Mesodermal cell (in vitro differentiated cells): ENCODE measurements around the gene CPM.
"Not testable (repeated sequence)": the region's sequence is repeated elsewhere in the genome, so short reads cannot be mapped to it uniquely, and the experiment has no call there.

ENCODE experiments used
- H3K27ac ChIP-seq: 2 replicates; pipeline ENCODE4 v1.7.0; 2013; ENCODE audit warnings: mild to moderate bottlenecking, low read depth, low read length, moderate library complexity; ENCODE audit not compliant: severe bottlenecking
- H3K36me3 ChIP-seq: 2 replicates; pipeline ENCODE4 v1.7.1; 2013; ENCODE audit warnings: mild to moderate bottlenecking, low read length, moderate library complexity; ENCODE audit not compliant: control insufficient read depth, insufficient read depth
- H3K4me1 ChIP-seq: one replicate; pipeline ENCODE4 v1.7.1; 2013; ENCODE audit warnings: mild to moderate bottlenecking, low read length; ENCODE audit not compliant: insufficient read depth, control insufficient read depth, poor library complexity, severe bottlenecking
- H3K4me3 ChIP-seq: 2 replicates; pipeline ENCODE4 v1.7.0; 2013; ENCODE audit warnings: low read length, control low read depth, mild to moderate bottlenecking; ENCODE audit not compliant: insufficient read depth, poor library complexity, severe bottlenecking; ENCODE audit errors: extremely low read depth
- H3K9me3 ChIP-seq: 2 replicates; pipeline ENCODE4 v1.7.1; 2013; ENCODE audit warnings: mild to moderate bottlenecking, low read length, moderate library complexity; ENCODE audit not compliant: control insufficient read depth
- WGBS, 2 experiments: methylation state at CpG; one replicate each; pipeline ENCODE4 v1.1.5; 2013; ENCODE audit warnings: missing lambda C conversion rate in 2 of 2; ENCODE audit not compliant: insufficient coverage in 2 of 2; 5-methylcytosine and 5-hydroxymethylcytosine counted together

CPM gene

DNA sequence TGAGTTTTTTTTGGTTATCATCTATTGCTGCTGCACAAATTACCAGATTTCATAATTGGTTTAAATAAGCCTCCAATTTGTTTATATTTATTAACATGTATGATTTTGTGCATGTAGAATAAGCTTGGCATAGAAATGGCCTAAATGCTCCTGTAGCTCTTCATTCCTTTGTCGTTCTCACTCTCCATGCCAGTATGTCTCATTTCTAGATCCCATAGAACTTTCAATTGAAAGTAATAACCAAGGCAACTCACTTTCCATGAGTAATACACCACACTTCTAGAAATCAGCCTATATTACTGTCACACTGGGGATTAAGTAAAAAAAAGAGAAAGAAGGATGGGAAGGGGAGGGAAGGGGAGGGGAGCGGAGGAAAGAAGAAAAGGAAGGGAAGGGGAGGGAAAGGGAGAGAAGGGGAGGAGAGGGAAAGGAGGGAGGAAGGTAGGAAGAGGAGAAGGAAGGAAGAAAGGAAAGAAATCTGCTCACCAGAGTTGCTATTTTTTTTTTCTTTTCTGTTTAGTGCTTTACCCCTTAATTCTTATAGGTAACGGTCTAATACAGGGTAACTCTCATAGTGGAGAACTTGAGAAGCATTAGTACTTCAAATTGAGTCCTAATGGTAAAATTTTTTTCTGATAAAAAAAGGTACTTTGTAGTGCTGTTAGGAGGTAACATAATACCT is 79.4 kb downstream of the CPM start:
- H3K27ac ChIP-seq: no peak overlapping the region
- no peak overlapping the region for H3K4me3 ChIP-seq
- H3K4me1 ChIP-seq: no peaks in the 10 kb centered on the region
- H3K36me3 ChIP-seq: no peaks in the 10 kb centered on the region
- WGBS, 2 experiments: 100% methylated on average over 1 to 2 of the region's 3 CpGs
- H3K9me3 ChIP-seq: no peaks in the 10 kb centered on the region

- Histone ChIP-seq H3K9me3 (no peaks in the 10 kb centered on the region), H3K4me1 (no peaks in the 10 kb centered on the region), H3K27ac (no peak overlapping the region), H3K4me3 (no peak overlapping the region), H3K36me3 (no peaks in the 10 kb centered on the region)
- no CpG with 5 or more reads among the region's 2 CpGs for WGBS, 2 experiments
Measured at GRCh38 chr12:68851592-68852306, 81.2 kb downstream of the CPM start.

DNA sequence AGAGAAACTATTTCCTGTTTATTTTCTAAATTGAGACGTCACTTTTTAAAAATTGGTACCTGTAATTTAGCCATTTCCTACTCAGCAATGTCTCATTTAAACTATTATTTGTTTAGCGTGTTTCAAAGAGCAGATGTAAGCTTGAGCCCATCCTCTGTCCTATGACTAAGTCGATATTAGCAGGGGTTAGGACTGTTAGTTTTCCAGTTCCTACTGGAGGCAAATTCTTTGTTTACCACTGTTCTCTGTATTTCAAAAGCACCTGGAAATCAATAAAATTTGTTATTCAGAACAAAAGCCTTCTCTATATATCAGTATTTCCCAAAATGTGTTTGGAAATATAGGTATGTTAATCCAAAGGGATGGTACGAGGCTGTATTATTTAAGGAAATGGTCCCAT is 82.6 kb downstream of the CPM start:
- WGBS, 2 experiments: 92% methylated on average over 2 of the region's 4 CpGs; no CpG with 5 or more reads in 1 of the 2 experiments
- Histone ChIP-seq H3K27ac (no peak overlapping the region), H3K9me3 (no peaks in the 10 kb centered on the region), H3K4me3 (no peak overlapping the region), H3K4me1 (no peaks in the 10 kb centered on the region), H3K36me3 (no peaks in the 10 kb centered on the region)

DNA sequence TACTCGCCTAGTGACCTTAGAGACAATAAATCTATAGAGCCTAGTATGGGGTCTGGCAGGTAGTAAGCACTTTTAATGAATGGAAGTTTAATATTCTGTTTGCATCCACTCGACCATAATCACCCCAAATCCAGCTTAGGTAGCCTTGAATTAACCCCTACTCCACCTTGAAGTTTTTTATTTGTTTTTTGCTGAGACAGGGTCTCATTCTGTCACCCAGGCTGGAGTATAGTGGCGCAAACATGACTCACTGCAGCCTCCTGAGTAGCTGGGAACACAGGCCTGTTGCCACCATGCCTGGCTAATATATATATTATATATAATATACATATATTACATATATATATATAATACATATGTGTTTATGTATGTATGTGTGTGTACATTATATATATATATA is 86.2 kb downstream of the CPM start:
- Histone ChIP-seq H3K27ac (no peak overlapping the region), H3K4me3 (no peak overlapping the region), H3K36me3 (peaks cover 26% of the 10 kb centered on the region), H3K4me1 (no peaks in the 10 kb centered on the region), H3K9me3 (no peaks in the 10 kb centered on the region)
- WGBS, 2 experiments: 83% methylated on average over 1 of the region's 3 CpGs; no CpG with 5 or more reads in 1 of the 2 experiments

GRCh38 chr12:68844788-68845695 is 87.9 kb downstream of the CPM start:
- no peaks in the 10 kb centered on the region for H3K9me3 ChIP-seq
- WGBS, 2 experiments: 91 to 94% methylated on average over 10 to 13 of the region's 14 CpGs
- no peak overlapping the region for H3K27ac ChIP-seq
- H3K4me3 ChIP-seq: no peak overlapping the region
- peaks cover 44% of the 10 kb centered on the region for H3K36me3 ChIP-seq
- H3K4me1 ChIP-seq: no peaks in the 10 kb centered on the region

- 95 to 100% methylated on average over 3 of the region's 4 CpGs for WGBS, 2 experiments
- peaks cover 51% of the 10 kb centered on the region for H3K36me3 ChIP-seq
- H3K4me3 ChIP-seq: no peak overlapping the region
- no peaks in the 10 kb centered on the region for H3K4me1 ChIP-seq
- H3K9me3 ChIP-seq: no peaks in the 10 kb centered on the region
- no peak overlapping the region for H3K27ac ChIP-seq
Measured at GRCh38 chr12:68844318-68844745, 88.6 kb downstream of the CPM start.

DNA sequence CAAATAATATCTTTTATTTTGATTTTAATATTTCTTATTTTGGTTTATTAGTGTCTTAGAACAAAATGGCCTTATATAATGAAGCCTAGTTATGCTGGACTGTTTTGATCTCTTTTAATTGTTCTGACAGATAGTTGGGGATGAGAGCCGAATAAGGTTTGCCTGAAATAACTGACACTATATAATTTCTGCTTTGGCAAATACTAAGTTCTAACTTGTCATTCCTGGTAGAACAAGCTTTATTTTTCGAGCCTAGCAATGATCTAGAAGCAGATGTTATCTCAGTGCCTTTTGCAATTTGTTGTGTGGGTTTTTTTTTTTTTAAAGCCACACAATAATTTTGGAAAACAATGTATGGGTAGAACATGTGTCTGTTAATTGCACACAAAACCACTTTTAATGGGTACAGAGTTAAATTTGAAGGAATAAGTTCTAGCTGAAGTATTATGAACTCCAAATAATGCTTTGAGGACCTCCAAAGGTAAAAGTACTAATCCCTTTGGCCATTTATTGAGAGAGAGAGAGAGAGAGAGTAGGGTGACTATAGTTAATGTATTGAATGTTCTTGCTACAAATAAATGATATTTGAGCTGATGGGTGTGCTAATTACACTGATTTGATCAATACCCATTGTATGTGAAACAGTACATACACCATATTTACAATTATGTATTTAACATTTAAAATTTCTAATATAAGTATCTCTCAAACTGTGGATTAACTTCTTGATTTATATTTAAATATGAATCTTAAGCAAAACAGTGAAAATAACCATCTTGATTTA is 90.0 kb downstream of the CPM start:
- Histone ChIP-seq H3K36me3 (peaks cover 63% of the 10 kb centered on the region), H3K9me3 (no peaks in the 10 kb centered on the region), H3K27ac (no peak overlapping the region), H3K4me1 (no peaks in the 10 kb centered on the region), H3K4me3 (no peak overlapping the region)
- WGBS, 2 experiments: no CpG with 5 or more reads among the region's 2 CpGs

DNA sequence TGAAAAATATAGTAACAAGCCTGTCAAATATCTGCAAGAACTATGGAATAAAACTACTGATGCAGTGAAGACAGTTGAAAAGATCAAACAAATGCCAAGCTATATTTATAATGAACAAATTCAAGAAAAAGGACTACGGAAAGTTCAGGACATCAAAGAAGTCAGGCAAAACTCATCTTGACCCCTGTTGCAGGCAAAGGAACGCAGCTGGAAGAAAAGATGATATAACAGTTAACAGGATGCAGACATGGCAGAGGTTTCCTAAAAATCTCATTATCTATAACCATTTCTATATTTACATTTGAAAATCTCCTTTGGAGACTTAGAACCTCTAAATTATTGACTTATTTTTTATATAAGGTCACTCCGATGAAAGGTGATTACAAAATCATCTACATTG is 90.8 kb downstream of the CPM start:
- H3K4me1 ChIP-seq: no peaks in the 10 kb centered on the region
- no peak overlapping the region for H3K4me3 ChIP-seq
- peaks cover 69% of the 10 kb centered on the region for H3K36me3 ChIP-seq
- no peaks in the 10 kb centered on the region for H3K9me3 ChIP-seq
- 83% methylated on average over 2 of the region's 3 CpGs; no CpG with 5 or more reads in 1 of the 2 experiments for WGBS, 2 experiments
- no peak overlapping the region for H3K27ac ChIP-seq

GRCh38 chr12:68841717-68842116 is 91.3 kb downstream of the CPM start:
- H3K4me1 ChIP-seq: no peaks in the 10 kb centered on the region
- H3K36me3 ChIP-seq: peaks cover 73% of the 10 kb centered on the region
- no peaks in the 10 kb centered on the region for H3K9me3 ChIP-seq
- H3K27ac ChIP-seq: no peak overlapping the region
- WGBS, 2 experiments: 100% methylated on average over 1 of the region's 2 CpGs; no CpG with 5 or more reads in 1 of the 2 experiments
- no peak overlapping the region for H3K4me3 ChIP-seq

GRCh38 chr12:68841175-68841574 is 91.8 kb downstream of the CPM start:
- not testable (repeated sequence) for H3K27ac ChIP-seq, H3K4me3 ChIP-seq, H3K4me1 ChIP-seq, H3K9me3 ChIP-seq
- H3K36me3 ChIP-seq: peaks cover 78% of the 10 kb centered on the region
- WGBS, 2 experiments: 92 to 100% methylated on average over 2 of the region's 5 CpGs
